GM21717 (cell line): ENCODE measurements around the gene SH2D3A.
A peak's percentile ranks its signal among the peaks of the same experiment; 100 is the strongest.
"Not testable (repeated sequence)": the region's sequence is repeated elsewhere in the genome, so short reads cannot be mapped to it uniquely, and the experiment has no call there.

Experiments
- ATAC-seq: cut with Tn5 transposase; IDR thresholded peaks from one replicate; pipeline ENCODE4 v1.9.1; 2021; ENCODE audit warnings: mild to moderate bottlenecking, moderate library complexity; ENCODE audit not compliant: unreplicated experiment

Gene SH2D3A

DNA sequence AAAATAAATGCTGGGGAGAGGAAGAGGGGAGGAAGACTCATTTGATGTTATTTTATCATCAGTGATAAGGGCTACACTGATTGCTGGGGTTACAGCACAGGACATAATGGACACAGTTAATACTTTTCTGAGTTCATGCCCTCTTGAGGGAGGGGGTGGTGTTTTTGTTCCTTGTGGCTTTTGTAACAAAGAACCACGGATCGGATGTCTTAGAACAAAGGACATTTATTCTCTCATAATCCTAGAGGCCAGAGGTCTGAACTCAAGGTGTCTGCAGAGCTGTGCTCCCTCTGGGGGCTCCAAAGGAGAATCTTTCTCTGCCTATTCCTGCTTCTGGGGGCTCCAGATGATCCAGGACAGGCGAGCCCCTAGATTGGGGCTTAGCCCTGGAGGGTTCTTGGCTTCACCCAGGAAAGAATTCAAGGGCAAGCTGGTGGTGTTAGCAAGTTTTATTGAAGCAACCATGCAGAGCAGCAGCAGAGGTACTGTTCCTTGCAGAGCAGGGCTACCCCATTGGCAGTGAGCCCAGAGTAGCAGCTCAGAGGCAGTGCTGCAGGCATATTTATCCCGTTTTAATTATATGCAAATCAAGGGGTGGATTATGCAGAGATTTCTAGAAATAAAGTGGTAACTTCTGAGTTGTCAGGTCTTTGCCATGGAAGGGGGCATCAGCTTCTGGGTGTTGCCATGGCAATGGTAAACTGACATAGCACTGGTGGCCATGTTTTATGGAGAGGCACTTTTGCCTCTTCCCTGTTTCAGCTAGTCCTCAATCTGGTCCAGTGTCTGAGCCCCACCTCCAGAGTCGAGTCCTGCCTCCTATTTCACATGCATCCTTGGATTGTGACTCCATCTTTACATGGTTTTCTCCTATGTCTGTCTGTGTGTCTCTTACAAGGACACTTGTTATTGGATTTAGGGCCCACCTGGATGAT, 23.2 kb upstream of the SH2D3A start:
- no peak for ATAC-seq

DNA sequence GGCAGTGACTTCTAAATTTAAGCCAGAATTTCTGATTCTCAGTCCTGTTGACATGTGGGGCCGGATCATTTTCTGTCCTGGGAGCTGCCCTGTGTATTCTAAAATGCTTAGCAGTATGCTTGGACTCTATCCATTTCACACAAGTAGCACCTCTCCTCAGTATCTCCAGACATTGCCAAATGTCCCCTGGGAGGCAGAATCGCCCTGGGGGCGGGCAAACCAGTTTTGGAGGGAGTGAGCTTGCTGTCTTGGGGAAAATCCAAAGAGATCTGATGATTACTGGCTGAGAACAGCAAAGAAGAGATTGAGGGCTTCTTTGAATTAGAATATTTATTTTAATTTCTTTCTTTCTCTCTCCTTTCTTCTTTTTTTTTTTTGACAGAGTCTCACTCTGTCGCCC, 21.7 kb upstream of the SH2D3A start:
- ATAC-seq: no peak

DNA sequence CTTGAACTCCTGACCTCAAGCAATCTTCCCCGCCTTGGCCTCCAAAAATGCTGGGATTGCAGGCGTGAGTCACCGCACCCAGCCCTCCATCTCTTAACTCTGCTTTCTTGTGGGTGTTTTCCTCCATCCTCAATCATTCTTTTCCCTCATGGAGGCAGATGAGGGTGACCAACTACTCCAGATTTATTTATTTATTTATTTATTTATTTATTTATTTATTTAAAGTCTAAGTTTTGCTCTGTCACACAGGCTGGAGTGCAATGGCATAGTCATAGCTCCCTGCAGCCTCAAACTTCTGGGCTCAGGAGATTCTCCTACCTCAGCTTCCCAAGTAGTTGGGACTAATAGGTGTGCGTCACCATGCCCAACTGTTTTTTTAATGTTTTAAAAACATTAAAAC, 20.2 kb upstream of the SH2D3A start:
- ATAC-seq: no peak

DNA sequence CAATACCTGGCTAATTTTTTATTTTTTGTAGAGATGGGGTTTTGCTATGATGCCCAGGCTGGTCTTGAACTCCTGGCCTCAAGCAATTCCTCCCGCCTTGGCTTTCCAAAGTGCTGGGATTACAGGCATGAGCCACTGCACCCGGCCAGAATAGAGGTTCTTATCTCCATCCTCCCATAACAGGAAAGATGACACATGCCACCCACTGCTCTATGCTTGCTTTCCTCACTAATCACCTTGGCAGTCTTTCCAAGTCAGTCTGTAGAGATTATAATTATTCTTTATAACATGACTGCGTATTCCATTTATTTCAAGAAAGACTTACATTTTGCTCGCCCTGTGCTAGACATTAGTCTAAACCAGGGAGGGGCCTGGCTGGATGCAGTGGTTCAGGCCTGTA, 12.0 kb upstream of the SH2D3A start:
- no peak for ATAC-seq

DNA sequence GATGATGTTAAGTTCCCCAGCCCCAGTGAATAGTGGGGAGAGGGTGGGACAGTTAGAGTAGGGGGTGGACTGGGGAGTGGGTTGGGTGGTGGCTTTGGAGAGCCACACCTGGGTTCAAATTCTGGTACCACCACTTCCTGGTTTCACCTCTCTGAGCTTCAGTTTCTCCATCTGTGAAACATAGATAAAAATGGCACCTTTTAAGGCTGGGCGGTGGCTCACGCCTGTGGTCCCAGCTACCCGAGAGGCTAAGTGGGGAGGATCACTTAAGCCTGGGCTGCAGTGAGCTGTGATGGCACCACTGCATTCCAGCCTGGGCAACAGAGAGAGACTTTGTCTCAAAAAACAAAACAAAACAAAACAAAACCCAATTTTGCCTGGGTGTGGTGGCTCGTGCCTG, 11.2 kb upstream of the SH2D3A start:
- no peak for ATAC-seq

DNA sequence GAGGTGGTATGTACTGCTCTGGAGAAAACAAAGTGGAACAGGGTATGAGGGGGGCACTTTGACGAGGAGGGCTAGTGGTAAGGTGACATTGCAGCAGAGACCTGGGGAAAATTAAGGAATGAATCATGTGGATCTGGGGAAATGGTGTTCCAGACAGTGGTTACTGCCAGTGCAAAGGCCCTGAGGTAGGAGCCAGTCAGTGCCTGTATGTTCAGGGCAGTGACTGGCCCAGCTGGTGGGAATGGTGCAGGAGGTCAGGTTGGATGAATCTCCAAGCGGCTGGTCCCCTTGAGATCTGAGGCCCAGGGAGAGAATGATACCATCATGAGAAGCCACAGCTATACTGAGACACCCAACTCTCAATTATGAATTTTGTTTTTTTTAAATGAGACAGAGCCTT, 10.2 kb upstream of the SH2D3A start:
- ATAC-seq: no peak

DNA sequence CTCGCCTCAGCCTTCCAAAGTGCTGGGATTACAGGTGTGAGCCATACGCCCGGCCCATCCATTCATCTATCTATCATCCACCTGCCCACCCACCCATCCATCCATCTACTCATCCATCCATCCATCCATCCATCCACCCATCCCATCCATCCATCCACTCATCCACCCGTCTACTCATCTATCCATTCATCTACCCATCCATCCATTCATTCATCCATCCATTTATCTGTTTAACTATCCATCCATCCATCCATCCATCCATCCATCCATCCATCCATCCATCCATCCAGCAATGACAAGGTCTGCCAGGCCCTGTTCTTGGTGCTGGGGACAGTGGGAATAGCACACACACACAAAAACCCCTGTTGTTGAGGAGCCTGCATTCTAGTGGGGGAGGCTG, 9.8 kb upstream of the SH2D3A start:
- no peak for ATAC-seq

DNA sequence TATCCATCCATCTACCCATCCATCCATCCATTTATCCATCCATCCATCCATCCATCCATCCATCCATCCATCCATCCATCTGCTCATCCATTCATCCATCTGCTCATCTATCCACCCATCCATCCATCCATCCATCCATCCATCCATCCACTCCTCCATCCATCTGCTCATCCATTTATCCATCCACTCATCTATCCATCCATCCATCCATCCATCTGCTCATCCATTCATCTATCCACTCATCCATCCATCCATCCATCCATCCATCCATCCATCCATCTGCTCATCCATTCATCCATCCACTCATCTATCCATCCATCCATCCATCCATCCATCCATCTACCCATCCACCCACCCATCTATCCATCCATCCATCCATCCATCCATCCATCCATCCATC, 8.8 kb upstream of the SH2D3A start:
- ATAC-seq: not testable (repeated sequence)

DNA sequence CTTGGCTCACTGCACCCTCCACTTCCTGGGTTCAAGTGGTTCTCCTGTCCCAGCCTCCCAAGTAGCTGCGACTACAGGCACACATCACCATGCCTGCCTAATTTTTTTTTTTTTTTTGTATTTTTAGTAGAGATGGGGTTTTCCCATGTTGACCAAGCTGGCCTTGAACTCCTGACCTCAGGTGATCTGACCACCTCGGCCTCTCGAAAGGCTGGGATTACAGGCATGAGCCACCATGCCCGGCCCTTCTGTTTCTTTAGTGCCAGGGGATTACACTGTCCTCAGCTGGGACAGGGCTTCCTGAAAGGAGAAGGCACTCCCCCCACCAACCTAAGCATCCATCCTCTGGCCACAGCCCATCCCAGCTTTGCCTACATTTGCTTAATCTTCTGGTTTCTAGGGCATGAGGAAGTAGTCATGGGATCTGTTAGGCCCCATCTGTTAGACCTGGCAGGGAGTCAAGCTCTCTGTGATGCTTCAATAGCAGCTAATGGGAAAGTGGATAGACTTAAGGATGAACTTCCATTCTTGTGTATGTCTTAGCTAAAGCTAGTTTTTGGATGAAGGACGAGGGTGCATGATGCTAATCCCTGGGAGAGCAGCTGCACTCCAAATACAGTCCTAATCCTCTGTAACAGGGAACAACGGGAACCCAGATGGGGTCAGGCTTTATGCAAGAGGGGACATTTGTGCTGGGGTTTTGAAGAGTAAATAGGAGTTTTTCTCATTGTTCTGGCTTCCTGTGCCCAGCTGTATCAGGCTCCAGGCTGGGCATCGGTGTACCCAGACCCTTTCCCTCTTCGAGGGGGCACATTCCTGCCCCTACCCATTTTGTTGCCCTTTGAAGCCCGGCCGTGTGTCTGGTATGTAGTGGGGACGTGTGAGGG, 7.8 kb upstream of the SH2D3A start:
- ATAC-seq: no peak

DNA sequence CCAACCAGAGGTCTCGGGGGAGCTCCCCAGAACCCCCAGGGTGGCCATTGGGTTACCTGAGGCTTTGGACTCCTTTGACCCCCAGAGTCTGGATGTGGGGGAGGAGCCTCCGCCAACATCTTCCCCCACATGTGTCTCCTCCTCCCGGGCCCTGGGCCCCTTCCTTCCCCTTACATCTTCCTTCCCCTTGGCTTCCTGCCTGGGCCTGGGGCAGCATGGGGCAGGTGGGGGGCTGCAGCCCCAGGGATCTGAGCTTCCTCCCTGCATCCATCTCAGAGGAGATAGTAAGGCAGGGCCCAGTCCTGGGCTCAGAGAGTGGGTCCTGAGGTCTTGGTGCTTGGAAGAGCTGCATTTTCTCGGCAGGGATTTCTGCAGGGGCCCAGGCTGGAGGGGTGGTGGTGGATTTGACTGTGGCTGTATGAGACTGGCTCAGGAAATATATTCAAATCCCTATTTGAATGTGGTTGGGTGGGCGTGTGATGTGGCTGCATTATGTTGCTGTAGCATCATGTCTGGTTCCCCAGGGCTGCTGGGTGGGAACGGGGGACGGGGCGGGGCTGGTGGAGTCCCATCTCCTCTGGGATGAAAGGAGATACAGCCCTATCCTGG, 6.2 kb upstream of the SH2D3A start:
- ATAC-seq: no peak

DNA sequence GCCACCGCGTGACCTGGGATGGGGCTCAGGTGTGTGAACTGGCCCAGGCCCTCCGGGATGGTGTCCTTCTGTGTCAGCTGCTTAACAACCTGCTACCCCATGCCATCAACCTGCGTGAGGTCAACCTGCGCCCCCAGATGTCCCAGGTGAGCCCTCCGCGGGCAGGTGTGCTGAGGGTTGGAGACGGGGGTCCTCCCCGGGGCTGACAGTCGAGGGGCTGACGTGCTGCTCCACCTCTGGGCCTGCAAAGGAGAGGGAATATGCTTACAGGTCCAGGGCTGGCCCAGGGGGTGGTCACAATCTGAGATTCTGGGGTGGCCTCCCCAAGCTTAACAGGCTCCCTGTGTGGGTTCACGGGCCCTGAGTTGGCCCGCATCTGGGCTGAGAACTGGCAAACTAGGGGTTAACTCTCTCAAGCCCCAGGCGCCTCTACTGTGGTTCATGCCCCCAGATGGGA, 5.7 kb upstream of the SH2D3A start:
- ATAC-seq: no peak

DNA sequence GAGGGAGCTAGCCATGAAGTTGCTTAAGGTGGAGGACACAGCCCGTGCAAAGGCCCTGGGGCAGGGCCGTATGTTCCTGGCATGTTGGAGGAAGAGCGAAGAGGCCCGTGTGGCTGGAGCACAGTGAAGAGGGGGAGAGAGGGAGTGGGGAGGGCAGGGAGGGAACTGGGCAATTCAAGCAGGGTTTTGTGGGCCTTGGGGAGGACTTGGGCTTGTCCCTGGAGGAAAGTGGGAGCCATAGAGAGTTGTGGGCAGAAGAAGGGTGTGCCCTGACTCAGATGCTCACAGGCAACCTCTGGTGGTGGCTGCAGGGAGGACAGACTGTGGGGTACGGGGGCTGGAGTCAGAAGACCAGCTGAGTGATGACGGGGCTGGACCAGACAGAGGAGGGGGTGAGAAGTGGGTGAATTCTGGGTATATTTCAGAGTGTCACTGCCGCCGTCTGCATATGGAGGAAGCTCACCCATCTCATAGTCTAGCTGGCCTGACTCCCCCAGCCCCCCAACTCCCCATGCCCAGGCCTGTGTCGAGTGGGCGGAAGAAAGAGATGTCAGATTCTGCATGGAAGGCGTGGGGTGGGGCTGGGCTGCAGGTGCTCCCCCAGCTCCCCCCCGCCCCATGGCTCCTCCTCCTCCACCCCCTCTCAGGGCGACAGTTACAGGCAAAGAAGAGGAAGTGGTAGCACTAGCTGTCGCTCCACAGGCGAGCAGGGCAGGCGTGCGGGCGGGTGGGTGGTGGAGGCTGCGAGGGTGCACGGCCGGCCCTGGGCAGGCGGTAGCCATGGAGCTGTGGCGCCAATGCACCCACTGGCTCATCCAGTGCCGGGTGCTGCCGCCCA, 5.0 kb upstream of the SH2D3A start, which contains the start of gene VAV1:
Gene VAV1 (plus strand): TSS at position 681 of the 838 bp plus-strand sequence. CDS start 100 bp downstream, at position 781.
- no peak for ATAC-seq

DNA sequence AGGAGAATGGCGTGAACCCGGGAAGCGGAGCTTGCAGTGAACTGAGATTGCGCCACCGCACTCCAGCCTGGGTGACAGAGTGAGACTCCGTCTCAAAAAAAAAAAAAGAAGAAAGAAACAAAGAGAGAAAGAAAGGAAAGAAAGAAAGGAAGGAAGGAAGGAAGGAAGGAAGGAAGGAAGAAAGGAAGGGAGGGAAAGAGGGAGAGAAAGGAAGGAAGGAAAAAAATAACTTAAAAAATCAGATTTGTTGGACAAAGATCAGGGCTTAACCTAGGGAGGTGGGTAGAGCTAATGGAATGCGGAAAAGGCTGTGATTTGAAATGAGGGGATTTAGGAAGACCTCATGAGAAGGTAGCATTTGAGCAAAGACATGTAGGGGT, 4.4 kb upstream of the SH2D3A start:
- ATAC-seq: not testable (repeated sequence)

DNA sequence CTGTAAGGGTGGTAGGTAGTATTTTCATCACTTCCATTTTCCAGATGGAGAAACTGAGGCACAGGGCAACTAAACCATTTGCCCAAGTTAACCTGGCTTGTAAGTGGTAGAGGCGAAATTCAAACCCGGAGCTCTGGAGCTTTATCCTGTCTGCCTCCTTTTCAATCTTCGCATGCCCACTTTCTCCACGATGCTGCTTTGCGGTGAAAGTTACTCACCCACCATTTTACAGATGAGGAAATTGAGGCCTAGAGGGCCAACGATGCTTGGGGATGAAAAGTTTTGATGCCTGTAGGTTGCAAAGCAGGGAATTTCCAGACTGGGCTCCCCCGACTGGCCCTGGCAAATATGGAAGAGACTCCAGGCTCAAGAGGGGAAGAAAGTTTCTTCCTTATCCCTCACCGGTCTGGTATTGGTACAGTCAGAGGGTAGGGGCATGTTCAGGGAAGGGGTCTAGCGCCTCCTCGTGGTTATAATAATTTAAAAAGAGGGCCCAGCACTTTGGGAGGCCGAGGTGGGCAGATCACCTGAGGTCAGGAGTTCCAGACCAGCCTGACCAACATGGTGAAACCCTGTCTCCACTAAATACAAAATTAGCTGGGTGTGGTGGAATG, 1.9 kb upstream of the SH2D3A start:
- ATAC-seq: no peak

DNA sequence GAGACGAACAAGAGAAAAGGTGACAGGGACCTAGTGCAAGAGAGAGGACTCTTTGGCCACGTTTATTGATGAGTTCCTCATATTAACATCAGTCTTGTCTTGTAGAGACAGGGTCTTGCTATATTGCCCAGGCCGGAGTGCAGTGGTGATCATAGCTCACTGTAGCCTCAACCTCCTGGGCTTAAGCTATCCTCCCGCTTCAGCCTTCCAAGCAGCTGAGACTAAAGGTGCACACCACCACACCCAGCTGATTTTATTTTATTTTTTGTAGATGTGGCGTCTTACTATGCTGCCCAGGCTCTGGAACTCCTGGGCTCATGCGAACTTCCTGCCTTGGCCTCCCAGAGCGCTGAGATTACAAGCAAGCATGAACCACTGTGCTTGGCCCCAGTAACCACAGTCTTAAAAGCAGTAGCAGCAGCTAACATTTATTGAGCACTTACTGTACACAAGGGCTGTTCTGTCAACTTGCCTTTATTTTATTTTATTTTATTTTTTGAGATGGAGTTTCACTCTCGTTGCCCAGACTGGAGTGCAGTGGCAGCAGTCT, 1.1 kb upstream of the SH2D3A start:
- no peak for ATAC-seq

DNA sequence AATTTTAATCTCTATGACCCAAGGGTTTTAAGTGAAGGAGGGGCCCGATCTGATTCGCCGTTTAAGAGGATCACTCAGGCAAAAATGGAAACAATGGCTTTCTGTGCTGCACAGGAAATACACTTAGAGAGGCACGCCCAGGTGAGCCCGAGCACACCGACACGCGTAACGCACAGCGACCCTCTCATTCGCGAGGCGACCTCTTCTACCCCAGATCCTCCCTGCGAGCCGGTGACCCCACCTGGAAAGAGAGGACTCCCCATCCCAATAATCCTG, 216 bp downstream of the SH2D3A start:
- ATAC-seq: peak; percentile 20

DNA sequence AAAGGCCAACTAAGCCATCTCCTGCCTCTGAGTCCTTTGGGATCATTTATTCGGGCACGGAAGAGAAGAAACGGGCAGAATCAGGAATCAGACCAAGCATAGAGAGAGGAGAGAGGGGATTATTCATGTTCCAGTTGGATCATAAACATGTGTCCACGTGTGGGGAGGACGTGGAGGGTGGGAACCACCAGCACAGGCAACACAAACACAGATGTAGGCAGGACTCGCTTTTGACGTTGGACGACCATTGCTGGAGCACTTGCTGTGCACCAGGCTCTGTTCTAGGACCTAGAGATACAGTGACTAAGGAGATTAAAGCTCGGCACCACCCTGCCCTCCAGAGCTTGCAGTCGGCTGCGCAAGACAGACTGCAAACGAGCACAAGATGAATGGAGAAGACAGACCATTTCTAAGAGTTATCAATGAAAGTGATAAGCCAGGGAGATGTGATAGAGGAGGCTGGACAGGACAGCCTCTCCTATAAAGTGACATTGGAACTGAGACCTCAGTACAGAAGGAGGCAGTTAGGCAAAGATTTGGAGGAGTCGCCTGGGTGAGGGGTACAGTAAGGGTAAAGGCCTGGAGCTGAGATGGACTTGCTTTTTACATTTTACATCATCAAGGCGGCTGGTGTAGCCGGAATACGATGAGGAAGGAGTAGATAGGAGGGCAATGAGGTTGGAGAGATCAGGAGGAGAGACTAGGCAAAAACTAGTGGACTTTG, 716 bp downstream of the SH2D3A start:
- peak; percentile 3 for ATAC-seq

DNA sequence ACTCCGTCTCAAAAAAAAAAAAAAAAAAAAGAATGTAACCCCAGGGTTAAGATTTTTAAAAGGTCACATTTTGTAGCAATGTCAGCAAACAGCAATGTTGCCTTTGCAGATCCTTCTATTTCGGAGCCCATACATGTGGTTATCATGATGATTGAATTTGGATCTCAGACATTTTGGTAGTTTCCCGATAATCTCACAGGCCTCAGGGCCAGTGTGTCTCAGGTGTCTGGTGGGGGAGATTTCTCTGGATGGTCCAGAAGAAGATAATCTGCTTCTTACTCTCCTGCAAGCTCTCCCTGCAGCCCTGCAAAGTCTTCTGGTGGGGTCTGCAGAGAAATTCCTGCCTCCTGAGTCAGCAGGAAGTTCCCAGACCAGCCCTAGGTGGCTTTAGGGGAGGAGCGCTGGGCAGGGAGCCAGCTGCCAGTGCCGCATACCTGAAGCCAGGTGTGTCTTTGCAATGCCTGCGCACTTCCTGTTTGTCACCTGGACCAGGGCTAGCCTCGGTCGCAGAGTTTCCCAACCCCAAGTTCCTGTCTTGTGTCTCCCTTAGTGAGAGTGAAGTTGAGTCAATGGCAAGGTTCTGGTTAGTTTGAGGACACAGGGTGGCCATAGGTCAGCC, 1.4 kb downstream of the SH2D3A start:
- no peak for ATAC-seq
